SK-N-MC (cell line): ENCODE results near the gene OR6S1.
A peak's percentile ranks its signal among the peaks of the same experiment; 100 is the strongest.

Experiments
- DNase-seq: peaks from one replicate; pipeline ENCODE4 v3.0.0-alpha.2; 2011; ENCODE audit warnings: low read depth, low spot score
- H3K27ac ChIP-seq: fragments of 200-600 bp; sonication (generic); 2 replicates; pipeline ENCODE4 v1.5.1; 2016; ENCODE audit warnings: mixed run types
- H3K36me3 ChIP-seq: fragments of 200-600 bp; sonication (generic); 2 replicates; pipeline ENCODE4 v1.6.1; 2017; ENCODE audit warnings: antibody characterized with exemption, low read length, mixed read lengths; ENCODE audit not compliant: insufficient read depth
- H3K4me3 ChIP-seq: fragments of 200-600 bp; sonication (generic); 2 replicates; pipeline ENCODE4 v1.5.1; 2016
- H3K9ac ChIP-seq: fragments of 200-600 bp; sonication (generic); 2 replicates; pipeline ENCODE4 v1.8.0; 2017; ENCODE audit warnings: mixed run types, mixed read lengths; ENCODE audit not compliant: insufficient read length
- H3K9me3 ChIP-seq: fragments of 200-600 bp; sonication (generic); 2 replicates; pipeline ENCODE4 v1.6.1; 2017; ENCODE audit warnings: low read depth, mild to moderate bottlenecking, antibody characterized with exemption, low read length, moderate library complexity, mixed read lengths
- EZH2 ChIP-seq: fragments of 200-600 bp; sonication (generic); IDR thresholded peaks from one replicate; pipeline ENCODE4 v1.6.1; 2017; ENCODE audit warnings: antibody characterized with exemption
- FOXP2 ChIP-seq: optimal IDR thresholded peaks from 2 replicates; pipeline ENCODE3; 2011; ENCODE audit warnings: mild to moderate bottlenecking, moderate library complexity; ENCODE audit not compliant: insufficient read depth; ENCODE audit errors: extremely low read length, control extremely low read depth
- POLR2AphosphoS5 ChIP-seq: IDR thresholded peaks from 2 replicates; pipeline ENCODE4 v1.6.1; 2012; ENCODE audit warnings: mild to moderate bottlenecking, low read depth, low read length, borderline replicate concordance

OR6S1 gene

GRCh38 chr14:20609215-20610001 is 32.1 kb downstream of the OR6S1 start:
- peak; percentile 89 for DNase-seq
- Histone ChIP-seq H3K27ac (no peak overlapping the region), H3K36me3 (no peaks in the 10 kb centered on the region), H3K4me3 (peak overlapping the region; percentile 97), H3K9ac (peak overlapping the region; percentile 75), H3K9me3 (no peaks in the 10 kb centered on the region)
- TF ChIP-seq POLR2AphosphoS5 = no peak

GRCh38 chr14:20608383-20609110 is 32.9 kb downstream of the OR6S1 start:
- no peaks in the 10 kb centered on the region for H3K9me3 ChIP-seq
- TF ChIP-seq EZH2 (no peak), POLR2AphosphoS5 (no peak), FOXP2 (no peak)
- no peak for DNase-seq
- no peaks in the 10 kb centered on the region for H3K36me3 ChIP-seq
- no peak overlapping the region for H3K27ac ChIP-seq
- H3K4me3 ChIP-seq = peak overlapping the region; percentile 97
- no peak overlapping the region for H3K9ac ChIP-seq

- TF ChIP-seq POLR2AphosphoS5 (no peak), EZH2 (no peak), FOXP2 (no peak)
- no peak overlapping the region for H3K27ac ChIP-seq
- H3K36me3 ChIP-seq = no peaks in the 10 kb centered on the region
- no peak overlapping the region for H3K9ac ChIP-seq
- no peaks in the 10 kb centered on the region for H3K9me3 ChIP-seq
- no peak for DNase-seq
- no peak overlapping the region for H3K4me3 ChIP-seq
These were observed 33.9 kb downstream of the OR6S1 start for GRCh38 chr14:20607617-20608016.

- Histone ChIP-seq H3K36me3 (no peaks in the 10 kb centered on the region), H3K27ac (no peak overlapping the region), H3K4me3 (no peak overlapping the region), H3K9ac (no peak overlapping the region), H3K9me3 (no peaks in the 10 kb centered on the region)
- no peak for DNase-seq
- TF ChIP-seq FOXP2 = no peak
- no peak for TF ChIP-seq POLR2AphosphoS5
- TF ChIP-seq EZH2 = no peak
These were observed 34.6 kb downstream of the OR6S1 start for GRCh38 chr14:20606902-20607242.

- H3K4me3 ChIP-seq = no peak overlapping the region
- H3K9me3 ChIP-seq = no peaks in the 10 kb centered on the region
- no peaks in the 10 kb centered on the region for H3K36me3 ChIP-seq
- no peak for DNase-seq
- H3K9ac ChIP-seq = no peak overlapping the region
- no peak for TF ChIP-seq FOXP2
- TF ChIP-seq POLR2AphosphoS5 = no peak
- no peak for TF ChIP-seq EZH2
- no peak overlapping the region for H3K27ac ChIP-seq
These were observed 35.1 kb downstream of the OR6S1 start for GRCh38 chr14:20606190-20606901.

- no peak for TF ChIP-seq POLR2AphosphoS5
- Histone ChIP-seq H3K9me3 (no peaks in the 10 kb centered on the region), H3K4me3 (no peak overlapping the region), H3K27ac (no peak overlapping the region), H3K36me3 (no peaks in the 10 kb centered on the region), H3K9ac (no peak overlapping the region)
- no peak for DNase-seq
These were observed 37.4 kb downstream of the OR6S1 start for GRCh38 chr14:20603813-20604690.

- H3K9ac ChIP-seq = no peak overlapping the region
- DNase-seq = no peak
- TF ChIP-seq POLR2AphosphoS5 (no peak), EZH2 (no peak), FOXP2 (no peak)
- H3K36me3 ChIP-seq = no peaks in the 10 kb centered on the region
- H3K27ac ChIP-seq = no peak overlapping the region
- no peak overlapping the region for H3K4me3 ChIP-seq
- H3K9me3 ChIP-seq = no peaks in the 10 kb centered on the region
These were observed 38.9 kb downstream of the OR6S1 start for GRCh38 chr14:20602583-20602982.

- no peak for DNase-seq
- no peaks in the 10 kb centered on the region for H3K36me3 ChIP-seq
- no peaks in the 10 kb centered on the region for H3K9me3 ChIP-seq
- no peak overlapping the region for H3K27ac ChIP-seq
- no peak overlapping the region for H3K4me3 ChIP-seq
- H3K9ac ChIP-seq = no peak overlapping the region
- TF ChIP-seq POLR2AphosphoS5 (no peak), EZH2 (no peak), FOXP2 (no peak)
These were observed 40.0 kb downstream of the OR6S1 start for GRCh38 chr14:20601522-20601921.
